Progenitor cell of endocrine pancreas (in vitro differentiated cells): ENCODE measurements around the gene C1QTNF5. TPM values are rescaled to one million over a fixed set of nuclear protein-coding genes. Genes with fewer than 3 reads are reported as not detected.

Experiments used
- DNase-seq: peaks from one replicate; pipeline ENCODE4 v3.0.0; 2021; ENCODE audit warnings: low spot score; ENCODE audit not compliant: unreplicated experiment
- H3K27ac Mint-ChIP-seq: 2 replicates; pipeline ENCODE4 v1.8.0; 2021; ENCODE audit warnings: mild to moderate bottlenecking, moderate library complexity, mixed read lengths
- H3K27me3 Mint-ChIP-seq: 2 replicates; pipeline ENCODE4 v1.8.0; 2021; ENCODE audit warnings: mixed read lengths
- H3K36me3 Mint-ChIP-seq: 2 replicates; pipeline ENCODE4 v1.8.0; 2022; ENCODE audit warnings: mixed read lengths; ENCODE audit not compliant: insufficient read depth
- H3K4me1 Mint-ChIP-seq: 2 replicates; pipeline ENCODE4 v1.8.0; 2021; ENCODE audit warnings: low read depth, mixed read lengths
- H3K4me3 Mint-ChIP-seq: 2 replicates; pipeline ENCODE4 v1.8.0; 2021; ENCODE audit warnings: low read depth, mild to moderate bottlenecking, moderate library complexity, mixed read lengths
- H3K9me3 Mint-ChIP-seq: 2 replicates; pipeline ENCODE4 v1.8.0; 2021; ENCODE audit warnings: low read depth, mixed read lengths
- CTCF ChIP-seq: fragments of 200-600 bp; sonication (generic); IDR thresholded peaks from one replicate; pipeline ENCODE4 v1.5.0; 2021; ENCODE audit warnings: antibody characterized with exemption, mild to moderate bottlenecking; ENCODE audit not compliant: unreplicated experiment
- total RNA-seq: library from RNA; stranded (reverse); gene quantifications from 2 replicates; pipeline ENCODE4 v1.2.1, GENCODE V29; 2021

The C1QTNF5 gene
- total RNA-seq, 1 donor from 2014 or later: 0.31 TPM

GRCh38 chr11:119306373-119306890, 34.3 kb downstream of the C1QTNF5 start:
- Mint-ChIP-seq H3K9me3 (no peaks in the 10 kb centered on the region), H3K36me3 (peaks cover 7% of the 10 kb centered on the region), H3K4me1 (no peaks in the 10 kb centered on the region), H3K27ac (no peak overlapping the region), H3K27me3 (no peaks in the 10 kb centered on the region), H3K4me3 (no peak overlapping the region)
- no peak for TF ChIP-seq CTCF
- no peak for DNase-seq

- peak overlapping the region; percentile 60 for H3K27ac Mint-ChIP-seq
- no peak overlapping the region for H3K4me3 Mint-ChIP-seq
- no peak for TF ChIP-seq CTCF
- H3K27me3 Mint-ChIP-seq: no peaks in the 10 kb centered on the region
- peaks cover 12% of the 10 kb centered on the region for H3K36me3 Mint-ChIP-seq
- H3K9me3 Mint-ChIP-seq: no peaks in the 10 kb centered on the region
- no peak for DNase-seq
- no peaks in the 10 kb centered on the region for H3K4me1 Mint-ChIP-seq
Observed at GRCh38 chr11:119305556-119306372, 34.9 kb downstream of the C1QTNF5 start.

GRCh38 chr11:119303227-119303718, 37.4 kb downstream of the C1QTNF5 start:
- no peak for DNase-seq
- H3K9me3 Mint-ChIP-seq: no peaks in the 10 kb centered on the region
- H3K4me3 Mint-ChIP-seq: no peak overlapping the region
- H3K27me3 Mint-ChIP-seq: no peaks in the 10 kb centered on the region
- H3K36me3 Mint-ChIP-seq: peaks cover 22% of the 10 kb centered on the region
- no peak overlapping the region for H3K27ac Mint-ChIP-seq
- no peak for TF ChIP-seq CTCF
- H3K4me1 Mint-ChIP-seq: no peaks in the 10 kb centered on the region

GRCh38 chr11:119300198-119300964, 40.3 kb downstream of the C1QTNF5 start:
- Mint-ChIP-seq H3K27me3 (no peaks in the 10 kb centered on the region), H3K9me3 (no peaks in the 10 kb centered on the region), H3K4me1 (no peaks in the 10 kb centered on the region), H3K27ac (no peak overlapping the region), H3K4me3 (no peak overlapping the region), H3K36me3 (peaks cover 27% of the 10 kb centered on the region)
- DNase-seq: no peak
- no peak for TF ChIP-seq CTCF

GRCh38 chr11:119299416-119299815, 41.3 kb downstream of the C1QTNF5 start:
- no peaks in the 10 kb centered on the region for H3K9me3 Mint-ChIP-seq
- no peaks in the 10 kb centered on the region for H3K27me3 Mint-ChIP-seq
- no peak for DNase-seq
- peaks cover 25% of the 10 kb centered on the region for H3K36me3 Mint-ChIP-seq
- TF ChIP-seq CTCF: no peak
- H3K27ac Mint-ChIP-seq: no peak overlapping the region
- no peak overlapping the region for H3K4me3 Mint-ChIP-seq
- no peaks in the 10 kb centered on the region for H3K4me1 Mint-ChIP-seq
